Stromal cell of bone marrow (primary cell): ENCODE data around the gene GTPBP3.
A peak's percentile ranks its signal among the peaks of the same experiment; 100 is the strongest.

Source experiments
- DNase-seq: peaks from one replicate; pipeline ENCODE4 v3.0.0-alpha.2; 2012; ENCODE audit warnings: low read depth

GTPBP3 gene

GRCh38 chr19:17327654-17328516, 9.5 kb upstream of the GTPBP3 start:
- no peak for DNase-seq

- DNase-seq, result no peak
Measured at GRCh38 chr19:17328517-17329365, 8.6 kb upstream of the GTPBP3 start.

- no peak for DNase-seq
Measured at GRCh38 chr19:17329366-17330261, 7.7 kb upstream of the GTPBP3 start.

GRCh38 chr19:17330262-17331044, 6.9 kb upstream of the GTPBP3 start:
- DNase-seq, result no peak

- no peak for DNase-seq
Measured at GRCh38 chr19:17331045-17331558, 6.3 kb upstream of the GTPBP3 start.

- DNase-seq, result no peak
Measured at GRCh38 chr19:17332360-17332676, 5.0 kb upstream of the GTPBP3 start.

- no peak for DNase-seq
Measured at GRCh38 chr19:17332677-17333581, 4.4 kb upstream of the GTPBP3 start.

GRCh38 chr19:17333611-17334413, 3.5 kb upstream of the GTPBP3 start:
- peak; percentile 77 for DNase-seq

GRCh38 chr19:17334414-17335409, 2.6 kb upstream of the GTPBP3 start, which contains the start of gene ANO8:
Gene ANO8, minus strand, starts transcription at chr19:17334855. Its CDS starts 185 bp downstream, at chr19:17334670.
- DNase-seq, result peak; percentile 98

- DNase-seq, result no peak
Measured at GRCh38 chr19:17335575-17335974, 1.8 kb upstream of the GTPBP3 start.

- DNase-seq, result no peak
Measured at GRCh38 chr19:17337675-17338432, 501 bp downstream of the GTPBP3 start.

- no peak for DNase-seq
Measured at GRCh38 chr19:17338433-17339078, 1.2 kb downstream of the GTPBP3 start.

- DNase-seq, result no peak
Measured at GRCh38 chr19:17339088-17339741, 1.9 kb downstream of the GTPBP3 start.

- no peak for DNase-seq
Measured at GRCh38 chr19:17340302-17340870, 3.0 kb downstream of the GTPBP3 start.

- no peak for DNase-seq
Measured at GRCh38 chr19:17340871-17341357, 3.6 kb downstream of the GTPBP3 start.
